Caco-2 (cell line): Measurements from ENCODE around the gene FUT2. TPM values are rescaled to one million over a fixed set of nuclear protein-coding genes. Genes with fewer than 3 reads are reported as not detected.
A peak's percentile ranks its signal among the peaks of the same experiment; 100 is the strongest.

Source experiments
- BruUV-seq: library from RNA; stranded (reverse); fragments of 400-500 nt; replicated peaks from 2 replicates; lab custom pipeline; 2021; lab: Mats Ljungman, UMichigan
- CTCF ChIA-PET: fragments of 300-600 bp; sonication (Branson Sonifier 250); formaldehyde crosslinking; loops from one replicate; lab custom pipeline; 2022; ENCODE audit warnings: antibody characterized with exemption; lab: Charles Lee
- POLR2A ChIA-PET: fragments of 300-600 bp; sonication (Branson Sonifier 250); formaldehyde crosslinking; loops from one replicate; lab custom pipeline; 2022; ENCODE audit warnings: antibody characterized with exemption; lab: Charles Lee
- DNase-seq, 2 experiments: peaks; one replicate each; pipeline versions ENCODE4 v3.0.0 to v3.0.0-alpha.2; 2020 to 2022
- H3K27me3 ChIP-seq: replicated peaks from 2 replicates; pipeline ENCODE4 v1.6.0; 2011; ENCODE audit warnings: low read length; ENCODE audit not compliant: control insufficient read depth, insufficient read depth
- H3K36me3 ChIP-seq: 2 replicates; pipeline ENCODE4 v1.5.1; 2011; ENCODE audit warnings: low read length; ENCODE audit not compliant: control insufficient read depth, insufficient read depth
- H3K4me1 ChIP-seq: fragments of 250-450 bp; sonication (Bioruptor Pico); 2 replicates; pipeline ENCODE4 v1.5.1; 2020; ENCODE audit warnings: mild to moderate bottlenecking
- H3K4me3 ChIP-seq: 2 replicates; pipeline ENCODE4 v1.5.1; 2011; ENCODE audit warnings: low read depth, mild to moderate bottlenecking, control low read depth, low read length
- H3K9me3 ChIP-seq: fragments of 250-450 bp; sonication (Bioruptor Pico); 2 replicates; pipeline ENCODE4 v1.5.1; 2020; ENCODE audit warnings: mild to moderate bottlenecking, moderate library complexity
- H3K27ac Mint-ChIP-seq: one replicate; pipeline ENCODE4 v1.8.0; 2022; ENCODE audit warnings: mixed read lengths; ENCODE audit not compliant: unreplicated experiment
- H3K27me3 Mint-ChIP-seq: one replicate; pipeline ENCODE4 v1.8.0; 2022; ENCODE audit warnings: mixed read lengths; ENCODE audit not compliant: insufficient read depth, unreplicated experiment
- H3K36me3 Mint-ChIP-seq: one replicate; pipeline ENCODE4 v1.8.0; 2022; ENCODE audit warnings: mild to moderate bottlenecking, mixed read lengths; ENCODE audit not compliant: insufficient read depth, unreplicated experiment
- H3K4me1 Mint-ChIP-seq: one replicate; pipeline ENCODE4 v1.8.0; 2022; ENCODE audit warnings: low read depth, mixed read lengths; ENCODE audit not compliant: unreplicated experiment
- H3K4me3 Mint-ChIP-seq: one replicate; pipeline ENCODE4 v1.8.0; 2022; ENCODE audit warnings: mild to moderate bottlenecking, moderate library complexity, mixed read lengths; ENCODE audit not compliant: unreplicated experiment
- H3K9me3 Mint-ChIP-seq: one replicate; pipeline ENCODE4 v1.8.0; 2022; ENCODE audit warnings: mixed read lengths; ENCODE audit not compliant: unreplicated experiment
- intact Hi-C: fragments of 100-400 bp; cut with micrococcal nuclease; formaldehyde crosslinking; loops from one replicate; pipeline ENCODE4 v1.10.0; 2022; ENCODE audit not compliant: unreplicated experiment
- total RNA-seq: library from RNA; stranded (reverse); gene quantifications from 2 replicates; pipeline ENCODE4 v1.2.3, GENCODE V29; 2022
- TF ChIP-seq, protein P1 (sequence below), 2 experiments: fragments of 200-600 bp in 1 of 2; IDR thresholded peaks; 1 replicate in 1 of 2; 2 replicates in 1 of 2; pipeline versions ENCODE4 v1.5.1 to v1.8.0; 2011 to 2022; ENCODE audit warnings: antibody characterized with exemption in 1 of 2, control low read depth in 1 of 2, inconsistent platforms in 1 of 2, low read depth in 1 of 2, low read length in 1 of 2, mild to moderate bottlenecking in 1 of 2, moderate library complexity in 1 of 2; ENCODE audit not compliant: insufficient read depth in 1 of 2, severe bottlenecking in 1 of 2, unreplicated experiment in 1 of 2

FUT2 gene
- total RNA-seq, 1 experiment from 2014 or later = 13.5 TPM

DNA sequence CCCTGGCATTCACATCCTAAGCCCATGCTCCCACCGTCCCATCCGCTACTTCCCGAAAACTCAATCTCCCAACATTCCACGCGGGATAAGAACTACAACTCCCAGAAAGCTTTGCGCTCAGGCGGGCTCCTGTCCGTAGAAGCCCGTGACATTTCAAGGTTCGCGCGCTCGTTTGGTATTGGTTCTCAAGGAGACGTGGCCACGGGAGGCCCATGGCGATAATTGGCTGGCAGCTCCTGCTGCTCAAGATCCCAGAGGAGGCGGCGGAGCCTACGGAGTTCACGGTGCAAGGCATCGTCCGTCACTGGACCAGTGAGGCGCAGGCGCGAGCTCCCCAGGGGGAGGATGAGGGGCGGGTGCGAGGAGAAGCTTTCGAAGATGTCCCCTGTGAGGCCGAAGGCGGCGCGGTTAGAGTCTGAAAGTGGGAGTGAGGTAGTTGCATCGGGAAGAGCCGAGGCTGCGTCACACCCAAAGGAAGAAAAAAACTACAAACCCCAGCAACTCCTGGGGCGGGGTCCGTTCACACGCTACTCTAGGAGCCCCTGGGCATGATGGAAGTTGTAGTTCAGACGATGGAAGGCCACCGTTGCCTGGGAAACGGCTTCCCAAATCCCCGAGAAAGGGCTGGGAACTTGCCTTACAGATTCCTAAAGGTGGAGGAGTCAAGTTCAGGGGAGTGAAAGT is 25.0 kb downstream of the FUT2 start:
- H3K27me3 Mint-ChIP-seq = no peaks in the 10 kb centered on the region
- Histone ChIP-seq H3K4me1 (peaks cover 6% of the 10 kb centered on the region), H3K4me3 (peak overlapping the region; percentile 79), H3K36me3 (no peaks in the 10 kb centered on the region), H3K9me3 (no peaks in the 10 kb centered on the region), H3K27me3 (no peaks in the 10 kb centered on the region)
- no TSS peak for BruUV-seq
- intact Hi-C loops = loop anchor here (1.0 kb wide), 1 partner anchor 18 kb away; no protein-coding TSS in a partner anchor
- no peaks in the 10 kb centered on the region for H3K9me3 Mint-ChIP-seq
- peak; percentile 97 to 99 for DNase-seq
- H3K4me3 Mint-ChIP-seq = peak overlapping the region; percentile 92
- H3K36me3 Mint-ChIP-seq = peaks cover 30% of the 10 kb centered on the region
- ChIA-PET POLR2A (interaction anchor here (0.5 to 1.0 kb wide), 9 partner anchors 11 to 485 kb away, joined by 3 to 8 read pairs (median 3); partner anchors contain the start of genes FUT2, PPP1R15A and SPHK2), CTCF (interaction anchor here (0.6 to 1.4 kb wide), 5 partner anchors 13 to 75 kb away, joined by 3 to 8 read pairs (median 5); partner anchors contain the start of gene CA11)
- peaks cover 26% of the 10 kb centered on the region for H3K4me1 Mint-ChIP-seq
- peak overlapping the region; percentile 97 for H3K27ac Mint-ChIP-seq
- TF ChIP-seq, protein P1, sequence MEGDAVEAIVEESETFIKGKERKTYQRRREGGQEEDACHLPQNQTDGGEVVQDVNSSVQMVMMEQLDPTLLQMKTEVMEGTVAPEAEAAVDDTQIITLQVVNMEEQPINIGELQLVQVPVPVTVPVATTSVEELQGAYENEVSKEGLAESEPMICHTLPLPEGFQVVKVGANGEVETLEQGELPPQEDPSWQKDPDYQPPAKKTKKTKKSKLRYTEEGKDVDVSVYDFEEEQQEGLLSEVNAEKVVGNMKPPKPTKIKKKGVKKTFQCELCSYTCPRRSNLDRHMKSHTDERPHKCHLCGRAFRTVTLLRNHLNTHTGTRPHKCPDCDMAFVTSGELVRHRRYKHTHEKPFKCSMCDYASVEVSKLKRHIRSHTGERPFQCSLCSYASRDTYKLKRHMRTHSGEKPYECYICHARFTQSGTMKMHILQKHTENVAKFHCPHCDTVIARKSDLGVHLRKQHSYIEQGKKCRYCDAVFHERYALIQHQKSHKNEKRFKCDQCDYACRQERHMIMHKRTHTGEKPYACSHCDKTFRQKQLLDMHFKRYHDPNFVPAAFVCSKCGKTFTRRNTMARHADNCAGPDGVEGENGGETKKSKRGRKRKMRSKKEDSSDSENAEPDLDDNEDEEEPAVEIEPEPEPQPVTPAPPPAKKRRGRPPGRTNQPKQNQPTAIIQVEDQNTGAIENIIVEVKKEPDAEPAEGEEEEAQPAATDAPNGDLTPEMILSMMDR (IDR thresholded peaks at IDR 0.05; ENCODE audit: insufficient read depth in 1 of 2, low read depth in 1 of 2, low read length in 1 of 2, severe bottlenecking in 1 of 2, unreplicated experiment in 1 of 2) = no peak

- Mint-ChIP-seq H3K9me3 (no peaks in the 10 kb centered on the region), H3K27me3 (no peaks in the 10 kb centered on the region), H3K36me3 (peaks cover 30% of the 10 kb centered on the region), H3K4me1 (peaks cover 20% of the 10 kb centered on the region), H3K4me3 (no peak overlapping the region), H3K27ac (no peak overlapping the region)
- H3K9me3 ChIP-seq = no peaks in the 10 kb centered on the region
- TF ChIP-seq, protein P1 (IDR thresholded peaks at IDR 0.05; ENCODE audit: insufficient read depth in 1 of 2, low read depth in 1 of 2, low read length in 1 of 2, severe bottlenecking in 1 of 2, unreplicated experiment in 1 of 2) = no peak
- DNase-seq = no peak
- H3K27me3 ChIP-seq = no peaks in the 10 kb centered on the region
- no peaks in the 10 kb centered on the region for H3K36me3 ChIP-seq
- H3K4me3 ChIP-seq = no peak overlapping the region
- no TSS peak for BruUV-seq
- peaks cover 6% of the 10 kb centered on the region for H3K4me1 ChIP-seq
- CTCF ChIA-PET = no interaction called here
- POLR2A ChIA-PET = no interaction called here
- intact Hi-C loops = no loop called here
These were observed 26.5 kb downstream of the FUT2 start for GRCh38 chr19:48722196-48722708.

DNA sequence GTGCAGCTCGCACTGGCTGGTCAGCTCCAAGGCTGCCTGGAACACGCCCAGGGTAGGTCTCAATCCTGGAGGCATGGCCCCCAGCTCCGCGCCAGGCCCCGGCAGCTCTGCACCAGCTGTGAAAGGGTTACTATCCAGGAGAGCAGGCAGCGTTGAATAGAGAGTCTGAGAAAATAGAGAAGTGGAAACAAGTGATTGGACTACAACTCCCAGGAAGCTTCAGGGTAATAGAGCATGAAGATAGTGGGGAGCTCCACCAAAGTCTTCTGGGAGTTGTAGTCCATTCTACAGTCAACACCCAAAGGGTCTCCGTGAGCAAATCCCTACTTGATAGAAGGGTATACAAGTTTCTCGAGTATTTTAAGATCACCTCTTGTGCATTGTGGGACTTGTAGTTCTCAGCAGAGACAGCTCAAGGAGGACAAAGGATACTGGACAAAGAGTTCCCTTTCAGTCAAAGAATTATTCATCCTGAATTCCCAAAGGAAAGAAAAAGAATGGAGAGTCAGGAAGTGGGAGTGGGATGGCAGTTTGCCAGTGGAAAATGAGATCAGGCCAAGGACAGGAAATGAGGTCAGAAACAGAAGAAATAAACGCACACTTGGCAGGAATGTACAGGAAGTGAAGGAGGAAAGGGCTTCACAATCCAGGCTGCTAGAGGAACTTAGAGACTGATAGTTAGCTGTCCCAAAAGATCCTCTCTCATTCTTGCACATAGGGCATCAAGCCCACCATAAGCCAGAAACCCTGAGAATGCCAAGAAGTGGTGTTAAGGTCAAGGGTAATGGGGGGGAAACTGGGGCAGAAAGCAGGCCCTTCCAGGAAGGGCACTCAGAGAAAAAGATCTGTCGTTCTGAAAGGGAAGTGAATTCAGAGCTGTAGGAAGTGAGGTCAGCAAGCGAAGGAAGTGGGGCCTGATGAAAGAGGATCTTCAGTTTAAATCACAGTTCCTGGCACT is 29.3 kb downstream of the FUT2 start:
- Mint-ChIP-seq H3K4me1 (peaks cover 7% of the 10 kb centered on the region), H3K4me3 (no peak overlapping the region), H3K36me3 (peaks cover 19% of the 10 kb centered on the region), H3K9me3 (no peaks in the 10 kb centered on the region), H3K27me3 (no peaks in the 10 kb centered on the region), H3K27ac (peak overlapping the region; percentile 30)
- intact Hi-C loops = no loop called here
- no peaks in the 10 kb centered on the region for H3K27me3 ChIP-seq
- POLR2A ChIA-PET = interaction anchor here (0.5 to 1.6 kb wide), 2 partner anchors 11 to 361 kb away, joined by 3 to 4 read pairs; partner anchors contain the start of gene TMEM143
- peaks cover 3% of the 10 kb centered on the region for H3K4me1 ChIP-seq
- DNase-seq = peak in 1 of 2 experiments; percentile 51
- no TSS peak for BruUV-seq
- CTCF ChIA-PET = interaction anchor here (0.8 to 2.1 kb wide), 4 partner anchors 10 to 331 kb away, joined by 3 to 10 read pairs (median 6); no protein-coding TSS in a partner anchor
- H3K4me3 ChIP-seq = no peak overlapping the region
- H3K36me3 ChIP-seq = no peaks in the 10 kb centered on the region
- no peaks in the 10 kb centered on the region for H3K9me3 ChIP-seq
- TF ChIP-seq, protein P1 (IDR thresholded peaks at IDR 0.05; ENCODE audit: insufficient read depth in 1 of 2, low read depth in 1 of 2, low read length in 1 of 2, severe bottlenecking in 1 of 2, unreplicated experiment in 1 of 2) = no peak
